Keratinocyte (primary cell): ENCODE data around the gene ZSCAN23.

Source experiments
- CTCF ChIP-seq, 3 experiments: IDR thresholded peaks in 1 of 3; conservative IDR thresholded peaks in 1 of 3; optimal IDR thresholded peaks in 1 of 3; 2 replicates in 2 of 3; 3 replicates in 1 of 3; pipeline versions ENCODE3 to v1.5.1; 2011; ENCODE audit warnings: low read length in 3 of 3, mild to moderate bottlenecking in 3 of 3, moderate library complexity in 2 of 3, control low read depth in 1 of 3, inconsistent platforms in 1 of 3; ENCODE audit not compliant: insufficient read depth in 2 of 3; ENCODE audit errors: extremely low read depth in 1 of 3
- EZH2 ChIP-seq: IDR thresholded peaks from one replicate; pipeline ENCODE4 v1.6.1; 2012; ENCODE audit warnings: inconsistent platforms, mild to moderate bottlenecking, low read length, moderate library complexity

DNA sequence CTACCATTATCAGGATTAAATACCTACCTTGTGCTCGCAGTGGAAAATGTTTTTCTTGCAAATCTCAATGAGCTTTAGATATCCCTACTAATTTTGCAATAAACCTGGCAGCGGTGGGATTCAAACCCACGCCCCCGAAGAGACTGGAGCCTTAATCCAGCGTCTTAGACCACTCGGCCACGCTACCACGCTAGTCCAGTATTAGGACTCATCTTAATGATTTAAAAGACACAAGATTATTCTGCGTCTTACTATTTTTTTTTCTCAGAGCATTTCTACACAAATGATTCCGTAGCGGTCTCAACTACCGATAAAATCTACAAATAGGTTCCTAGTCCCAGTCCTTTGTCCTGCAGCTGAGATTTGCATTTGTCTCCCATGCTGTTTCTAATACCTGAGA is 35.2 kb upstream of the ZSCAN23 start:
- no peak for TF ChIP-seq CTCF (optimal IDR thresholded peaks at IDR 0.05 in 1 of 3, IDR thresholded peaks at IDR 0.05 in 1 of 3, conservative IDR thresholded peaks at IDR 0.05 in 1 of 3; ENCODE audit: extremely low read depth in 1 of 3, insufficient read depth in 2 of 3, low read length in 3 of 3)
- TF ChIP-seq EZH2 = no peak
